Measurements from ENCODE around the gene SCUBE2.

DNA sequence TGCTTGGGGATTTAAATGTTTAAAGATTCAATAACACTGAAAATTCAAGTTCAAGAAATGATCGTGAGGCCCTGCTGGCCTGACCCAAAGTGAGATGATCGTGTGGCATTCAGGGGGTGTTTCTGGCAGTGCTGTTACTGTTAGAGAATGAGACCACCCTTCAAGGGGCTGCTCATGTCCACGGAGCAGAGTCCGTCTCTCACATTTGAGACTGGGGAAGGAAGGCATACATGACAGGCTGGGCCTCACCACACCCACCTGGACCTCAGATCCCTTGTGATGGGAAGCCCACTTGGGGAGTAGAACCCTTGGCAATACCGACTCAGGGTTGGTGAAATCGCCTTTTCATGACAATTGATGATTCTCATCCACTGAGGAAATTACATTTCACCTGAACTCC is 71.5 kb downstream of the SCUBE2 start:
- TF ChIP-seq, protein P1, sequence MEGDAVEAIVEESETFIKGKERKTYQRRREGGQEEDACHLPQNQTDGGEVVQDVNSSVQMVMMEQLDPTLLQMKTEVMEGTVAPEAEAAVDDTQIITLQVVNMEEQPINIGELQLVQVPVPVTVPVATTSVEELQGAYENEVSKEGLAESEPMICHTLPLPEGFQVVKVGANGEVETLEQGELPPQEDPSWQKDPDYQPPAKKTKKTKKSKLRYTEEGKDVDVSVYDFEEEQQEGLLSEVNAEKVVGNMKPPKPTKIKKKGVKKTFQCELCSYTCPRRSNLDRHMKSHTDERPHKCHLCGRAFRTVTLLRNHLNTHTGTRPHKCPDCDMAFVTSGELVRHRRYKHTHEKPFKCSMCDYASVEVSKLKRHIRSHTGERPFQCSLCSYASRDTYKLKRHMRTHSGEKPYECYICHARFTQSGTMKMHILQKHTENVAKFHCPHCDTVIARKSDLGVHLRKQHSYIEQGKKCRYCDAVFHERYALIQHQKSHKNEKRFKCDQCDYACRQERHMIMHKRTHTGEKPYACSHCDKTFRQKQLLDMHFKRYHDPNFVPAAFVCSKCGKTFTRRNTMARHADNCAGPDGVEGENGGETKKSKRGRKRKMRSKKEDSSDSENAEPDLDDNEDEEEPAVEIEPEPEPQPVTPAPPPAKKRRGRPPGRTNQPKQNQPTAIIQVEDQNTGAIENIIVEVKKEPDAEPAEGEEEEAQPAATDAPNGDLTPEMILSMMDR (IDR thresholded peaks at IDR 0.05; ENCODE audit: insufficient read depth, low read depth, low read length) = no peak
- TF ChIP-seq EZH2 (IDR thresholded peaks at IDR 0.05; ENCODE audit: insufficient read depth, low read length) = no peak
